SKM-1 (cell line): ENCODE results near the gene CLDN7.
"Not testable (repeated sequence)": the region's sequence is repeated elsewhere in the genome, so short reads cannot be mapped to it uniquely, and the experiment has no call there.

Experiments used
- DNase-seq: peaks from one replicate; lab custom pipeline; 2025; ENCODE audit not compliant: unreplicated experiment; lab: John Stamatoyannopoulos, UW

Gene CLDN7

GRCh38 chr17:7256766-7257456, 5.4 kb downstream of the CLDN7 start:
- no peak for DNase-seq

DNA sequence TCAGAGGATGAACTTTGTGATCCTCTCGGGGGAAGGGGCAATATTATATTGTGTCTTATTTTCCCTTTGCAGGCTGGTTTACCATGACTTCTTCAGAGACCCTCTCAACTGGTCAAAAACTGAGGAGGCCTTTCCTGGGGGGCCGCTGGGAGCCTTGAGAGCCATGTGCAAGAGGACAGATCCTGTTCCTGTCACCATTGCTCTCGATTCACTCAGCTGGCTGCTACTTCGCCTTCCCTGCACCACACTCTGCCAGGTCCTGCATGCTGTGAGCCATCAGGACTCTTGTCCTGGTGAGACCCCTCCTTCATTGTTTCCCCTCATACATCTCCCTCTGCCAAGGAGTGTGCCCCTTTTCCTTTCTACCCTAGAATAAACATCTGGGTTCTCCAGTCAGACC, 7.8 kb downstream of the CLDN7 start:
- no peak for DNase-seq

DNA sequence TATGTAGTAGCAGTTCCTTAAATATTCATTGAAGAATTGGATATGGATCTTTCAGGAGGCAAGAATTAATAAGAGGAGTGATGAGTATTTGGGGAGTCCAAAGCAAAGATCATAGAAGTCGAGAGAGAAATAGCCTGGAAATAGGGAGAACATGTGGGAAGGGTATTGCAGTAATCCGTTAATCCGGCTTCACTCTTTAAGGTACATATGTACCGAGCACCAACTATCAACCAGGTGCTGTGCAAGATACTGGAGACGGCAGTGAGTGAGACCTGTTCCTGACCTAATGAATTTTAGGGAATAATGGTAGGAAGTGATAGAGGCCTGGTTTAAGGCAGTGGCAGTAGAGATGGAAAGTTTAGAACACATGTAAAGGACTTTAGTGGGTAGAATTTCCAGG, 9.2 kb downstream of the CLDN7 start:
- DNase-seq: no peak

DNA sequence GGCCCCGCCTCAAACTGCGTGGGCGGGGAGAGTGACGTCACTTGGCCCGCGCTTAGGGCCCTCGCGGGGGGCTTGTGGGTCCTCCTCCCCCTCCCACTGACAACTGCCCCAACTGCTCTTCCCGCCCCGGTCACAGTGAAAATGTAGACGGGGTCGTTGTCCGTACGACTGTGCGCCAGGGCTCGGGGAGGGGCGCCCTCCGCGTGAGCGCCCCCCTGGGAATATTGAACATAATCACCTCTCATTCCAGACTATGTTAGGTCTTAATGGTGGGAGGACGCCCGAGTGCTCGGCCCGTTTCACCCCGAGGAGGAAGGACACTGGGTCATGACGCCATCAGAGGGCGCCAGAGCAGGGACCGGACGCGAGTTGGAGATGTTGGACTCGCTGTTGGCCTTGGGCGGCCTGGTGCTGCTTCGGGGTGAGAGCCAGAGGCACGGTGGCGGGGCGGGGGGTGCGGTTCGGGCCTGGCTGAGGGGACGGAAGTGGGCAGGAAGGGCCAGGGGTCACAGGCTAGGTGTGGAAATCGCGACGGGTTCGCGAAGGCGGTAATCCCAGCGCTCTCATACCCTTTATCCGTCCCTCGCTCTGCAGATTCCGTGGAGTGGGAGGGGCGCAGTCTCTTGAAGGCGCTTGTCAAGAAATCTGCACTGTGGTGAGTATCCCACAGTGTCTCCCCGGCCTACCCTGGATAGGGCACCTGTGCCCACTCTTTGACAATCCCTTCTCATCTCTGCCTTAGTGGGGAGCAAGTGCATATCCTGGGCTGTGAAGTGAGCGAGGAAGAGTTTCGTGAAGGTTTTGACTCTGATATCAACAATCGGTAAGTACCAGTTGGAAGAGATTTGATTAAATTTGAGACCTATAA, 9.9 kb downstream of the CLDN7 start, which contains the start of gene ELP5:
Gene ELP5 (plus strand): TSS at position 40 of the 868 bp plus-strand sequence. CDS start 336 bp downstream, at position 376.
- peak; percentile 53 for DNase-seq

- peak; percentile 79 for DNase-seq
Measured at GRCh38 chr17:7251661-7252175, 10.6 kb downstream of the CLDN7 start, which contains the start of gene CTDNEP1. CTDNEP1 (minus strand) TSS chr17:7251734; CDS start chr17:7251296, 438 bp downstream.

DNA sequence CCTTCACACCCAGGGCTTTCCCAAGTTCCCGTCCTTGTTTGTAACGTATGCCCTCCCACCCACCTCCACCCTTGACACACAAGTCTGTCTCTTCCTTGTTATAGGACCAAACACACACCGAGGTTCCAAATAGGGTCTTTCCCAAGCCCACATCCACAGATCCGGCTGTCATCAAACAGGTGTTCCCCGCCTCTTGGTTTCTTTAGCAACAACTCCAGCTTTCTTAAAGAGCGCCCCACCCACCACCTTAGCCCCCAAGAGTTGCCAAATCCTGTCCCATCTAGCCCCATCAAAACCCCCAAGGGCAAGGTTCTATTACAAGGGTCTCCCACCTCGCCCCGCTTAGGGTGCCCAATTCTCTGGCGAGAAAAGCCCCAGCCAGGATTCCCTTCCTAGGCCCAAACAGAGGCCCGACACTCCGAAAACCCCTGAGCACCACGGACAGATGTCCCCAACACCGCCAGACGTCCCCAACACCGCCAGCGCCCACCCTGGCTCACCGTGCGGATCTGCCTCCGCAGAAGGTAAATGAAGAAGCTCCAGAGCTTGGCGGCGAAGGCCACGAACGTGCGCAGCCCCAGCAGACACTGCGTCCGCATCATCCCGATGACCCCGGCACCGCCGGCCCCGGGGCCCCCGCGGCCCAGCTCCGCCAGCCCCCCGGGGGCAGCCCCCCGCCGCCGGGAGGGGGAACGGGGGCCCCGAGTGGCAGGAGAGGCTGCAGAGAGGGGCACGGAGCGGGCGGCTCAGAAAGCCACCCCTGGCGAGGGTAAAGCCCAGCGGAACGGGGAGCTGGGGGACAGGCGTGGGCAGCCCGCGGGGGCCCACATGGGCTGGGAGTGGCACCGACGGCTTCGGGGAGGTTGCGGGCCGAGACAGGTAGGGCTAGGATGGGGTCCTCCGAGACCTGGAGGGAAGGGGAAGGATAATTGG, 11.3 kb downstream of the CLDN7 start:
- DNase-seq: no peak

DNA sequence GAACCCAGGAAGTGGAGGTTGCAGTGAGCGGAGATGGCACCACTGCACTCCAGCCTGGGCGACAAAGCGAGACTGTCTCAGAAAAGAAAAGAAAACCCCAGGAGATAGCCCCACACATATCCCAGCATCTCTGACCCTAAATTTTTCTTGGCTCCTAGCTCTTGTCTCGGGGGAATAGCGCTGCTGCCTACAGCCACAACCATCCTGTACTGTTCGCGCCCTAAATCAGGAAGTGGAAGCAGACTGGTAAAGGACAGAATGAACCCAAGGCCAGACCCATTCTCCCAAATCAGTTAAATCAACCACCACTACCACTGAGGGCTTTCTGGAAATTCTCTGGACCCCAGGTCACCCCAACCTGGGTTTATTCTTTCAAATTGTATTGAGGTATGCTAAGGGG, 12.4 kb downstream of the CLDN7 start:
- DNase-seq: no peak

DNA sequence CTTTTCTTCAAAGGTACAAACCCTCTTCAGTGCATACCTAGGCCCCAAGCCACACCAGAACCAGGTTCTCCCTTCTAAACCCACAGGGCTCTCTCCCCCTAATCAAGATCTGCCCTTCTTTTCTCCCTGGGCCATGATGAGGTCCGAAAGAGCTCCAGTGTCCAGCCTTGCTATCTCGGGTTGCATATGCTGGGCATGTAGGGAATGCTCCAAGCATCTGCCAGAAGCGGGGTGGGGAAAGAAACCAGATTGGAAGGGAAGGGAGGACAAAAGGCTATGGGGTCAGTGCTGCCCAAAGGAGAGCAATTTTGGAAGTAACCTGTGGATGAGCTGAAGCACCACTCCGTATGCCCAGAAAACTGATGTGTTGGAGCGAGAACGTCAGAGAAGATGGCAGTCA, 13.1 kb downstream of the CLDN7 start:
- DNase-seq: no peak

GRCh38 chr17:7248796-7249195, 13.5 kb downstream of the CLDN7 start:
- no peak for DNase-seq

DNA sequence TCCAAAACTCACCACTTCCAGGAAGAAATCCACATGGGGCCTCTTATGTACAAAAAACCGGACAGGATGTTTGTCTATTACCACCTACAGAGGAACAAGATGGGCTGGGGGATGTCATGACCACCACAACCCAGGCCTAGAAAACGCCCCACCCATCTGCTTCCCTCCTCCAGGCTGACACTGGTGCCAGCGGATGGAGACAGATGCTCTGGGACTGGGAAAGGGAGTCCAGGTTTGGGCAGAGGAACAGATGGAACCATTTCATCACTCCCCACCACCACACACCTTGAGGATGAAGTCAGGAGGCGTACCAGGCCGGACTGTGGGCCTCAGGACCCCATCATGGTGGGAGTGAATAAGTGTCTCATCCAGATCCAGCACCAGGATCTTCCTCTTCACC, 15.5 kb downstream of the CLDN7 start:
- DNase-seq: no peak

DNA sequence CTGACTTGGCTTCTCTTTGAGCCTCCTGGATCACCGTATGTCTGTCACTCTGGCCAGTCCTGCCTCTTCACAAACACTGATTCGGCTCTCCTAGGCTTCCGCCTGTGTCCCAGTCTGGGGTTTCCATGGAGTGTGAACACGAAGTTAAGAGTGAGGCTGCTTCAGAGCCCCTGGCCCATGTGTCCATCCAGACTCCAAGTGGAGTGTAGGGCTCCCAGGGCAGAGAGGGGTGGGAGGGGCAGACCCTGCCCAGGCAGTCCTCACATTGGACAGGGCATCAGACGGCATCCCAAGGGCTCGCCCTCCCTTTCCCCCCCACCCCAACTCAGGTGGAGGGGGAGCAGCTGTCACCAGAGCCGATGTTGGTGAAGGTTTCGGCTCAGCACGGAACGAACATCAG, 18.4 kb downstream of the CLDN7 start:
- DNase-seq: not testable (repeated sequence)

GRCh38 chr17:7243453-7243729, 18.9 kb downstream of the CLDN7 start:
- DNase-seq: no peak

- peak; percentile 78 for DNase-seq
Measured at GRCh38 chr17:7242717-7243452, 19.4 kb downstream of the CLDN7 start.

DNA sequence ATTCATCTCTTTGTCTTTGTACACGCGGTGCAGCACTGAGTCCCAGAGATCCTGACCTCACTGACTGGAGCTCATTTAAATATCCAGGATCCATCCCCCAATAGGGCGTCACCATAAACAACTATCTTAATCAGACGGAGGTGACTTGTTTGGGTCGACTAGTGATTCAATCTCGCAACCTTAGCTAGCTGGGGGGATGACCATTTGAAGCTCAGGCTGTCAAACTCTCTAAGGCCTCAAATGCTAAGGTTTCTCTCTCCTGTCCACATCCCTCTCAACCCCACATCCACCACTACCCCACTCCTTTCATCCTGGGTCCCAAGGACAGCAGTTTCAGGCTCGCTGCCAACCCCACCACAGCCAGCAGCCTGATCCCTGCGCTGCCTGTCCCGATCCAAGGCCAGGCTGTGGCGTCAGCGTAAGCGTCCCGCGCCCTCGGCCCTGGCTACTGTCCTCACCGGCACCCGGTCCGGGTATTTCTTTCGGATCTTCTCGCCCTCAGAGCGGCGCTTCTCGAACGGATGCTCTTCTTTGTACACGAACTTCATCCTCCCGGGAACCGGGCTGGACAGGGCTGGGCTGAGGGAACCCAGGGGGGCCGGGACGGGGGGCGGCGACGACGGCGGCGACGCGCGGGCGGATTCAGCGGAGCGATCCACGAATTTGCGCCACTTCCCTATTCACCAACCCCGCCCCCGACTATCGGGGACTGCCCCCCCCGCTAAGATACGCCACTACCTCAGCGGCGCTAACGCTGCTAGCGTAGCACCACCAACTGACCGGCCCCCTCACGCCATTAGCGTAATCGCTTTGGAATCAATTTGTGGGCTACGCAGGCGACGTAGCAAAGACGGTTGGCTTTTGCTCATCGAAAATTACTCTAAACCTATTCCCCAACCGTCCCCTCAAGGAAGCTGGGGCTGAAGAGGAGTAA, 20.2 kb downstream of the CLDN7 start, which contains the start of gene GABARAP:
Gene GABARAP (minus strand): TSS at position 667 of the 934 bp plus-strand sequence. CDS start 119 bp downstream, at position 548.
- peak; percentile 51 for DNase-seq

DNA sequence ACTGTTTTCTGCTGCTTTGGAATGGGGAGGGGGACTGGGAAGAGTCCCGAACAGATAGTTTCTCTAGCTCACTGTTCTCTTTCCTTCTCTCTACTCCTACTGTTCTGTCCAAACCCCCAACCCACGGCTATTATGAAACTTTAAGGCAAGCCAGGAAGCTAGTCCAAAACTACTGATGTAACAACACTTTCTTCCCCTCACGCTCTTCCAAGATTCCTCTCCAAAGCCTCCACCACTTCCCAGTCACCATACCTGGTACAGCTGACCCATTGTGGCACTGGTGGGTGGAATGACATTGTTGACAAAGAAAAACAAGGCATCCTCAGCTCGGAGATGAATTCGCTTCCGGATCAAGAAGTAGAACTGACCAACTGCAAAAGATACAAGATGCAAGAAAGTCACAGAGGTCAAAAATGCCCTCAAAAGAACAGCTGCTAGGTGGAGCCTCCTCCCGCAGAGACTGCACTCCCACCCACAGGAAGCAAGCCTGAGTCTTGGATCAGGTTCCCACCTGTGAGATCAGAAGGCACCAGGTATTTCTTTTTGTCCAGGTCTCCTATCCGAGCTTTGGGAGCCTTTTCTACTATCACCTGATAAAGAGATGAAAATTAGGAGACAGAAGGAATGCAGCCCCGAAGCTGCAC, 21.1 kb downstream of the CLDN7 start:
- no peak for DNase-seq

- no peak for DNase-seq
Measured at GRCh38 chr17:7240375-7240774, 21.9 kb downstream of the CLDN7 start.

GRCh38 chr17:7239091-7240027, 22.9 kb downstream of the CLDN7 start, which contains the start of gene PHF23:
PHF23 (minus strand) TSS chr17:7239457; CDS start chr17:7239279, 178 bp downstream.
- DNase-seq: peak; percentile 84
